NCI-H526 treated with DMSO at 0.1 percent for 48 hours (cell line): Measurements from ENCODE around the gene AGFG1.

Source experiments
- DNase-seq: peaks from one replicate; lab custom pipeline; 2025; lab: John Stamatoyannopoulos, UW

AGFG1 gene

GRCh38 chr2:227471924-227472264 is at the start of gene AGFG1:
Gene AGFG1 (plus strand): TSS chr2:227472156. CDS start chr2:227472422, 266 bp downstream.
- DNase-seq = peak; percentile 70

GRCh38 chr2:227423656-227424499 is 48.1 kb upstream of the AGFG1 start:
- DNase-seq = no peak

- no peak for DNase-seq
These were observed 43.1 kb upstream of the AGFG1 start for GRCh38 chr2:227428731-227429285.

- DNase-seq = no peak
These were observed 41.3 kb upstream of the AGFG1 start for GRCh38 chr2:227430639-227431038.

GRCh38 chr2:227433171-227433570 is 38.8 kb upstream of the AGFG1 start:
- no peak for DNase-seq

- DNase-seq = no peak
These were observed 35.4 kb upstream of the AGFG1 start for GRCh38 chr2:227436436-227437174.

GRCh38 chr2:227439214-227439613 is 32.7 kb upstream of the AGFG1 start:
- DNase-seq = no peak

- no peak for DNase-seq
These were observed 29.3 kb upstream of the AGFG1 start for GRCh38 chr2:227442639-227443038.

GRCh38 chr2:227443889-227444568 is 27.9 kb upstream of the AGFG1 start:
- no peak for DNase-seq

GRCh38 chr2:227447606-227448005 is 24.4 kb upstream of the AGFG1 start:
- no peak for DNase-seq

GRCh38 chr2:227450311-227450841 is 21.6 kb upstream of the AGFG1 start:
- DNase-seq = no peak

- no peak for DNase-seq
These were observed 20.9 kb upstream of the AGFG1 start for GRCh38 chr2:227450926-227451654.

- DNase-seq = no peak
These were observed 20.3 kb upstream of the AGFG1 start for GRCh38 chr2:227451655-227451992.

GRCh38 chr2:227453810-227454209 is 18.1 kb upstream of the AGFG1 start:
- DNase-seq = no peak

GRCh38 chr2:227454323-227454860 is 17.6 kb upstream of the AGFG1 start:
- no peak for DNase-seq

- DNase-seq = no peak
These were observed 16.8 kb upstream of the AGFG1 start for GRCh38 chr2:227455200-227455599.

- DNase-seq = no peak
These were observed 15.9 kb upstream of the AGFG1 start for GRCh38 chr2:227456102-227456501.

GRCh38 chr2:227456772-227457171 is 15.2 kb upstream of the AGFG1 start:
- no peak for DNase-seq

- no peak for DNase-seq
These were observed 11.9 kb upstream of the AGFG1 start for GRCh38 chr2:227460070-227460485.

- no peak for DNase-seq
These were observed 11.1 kb upstream of the AGFG1 start for GRCh38 chr2:227460833-227461232.

- DNase-seq = no peak
These were observed 10.0 kb upstream of the AGFG1 start for GRCh38 chr2:227461811-227462461.
